Nephron progenitor cell (in vitro differentiated cells): ENCODE data around the gene C2CD4C.
"Not testable (repeated sequence)": the region's sequence is repeated elsewhere in the genome, so short reads cannot be mapped to it uniquely, and the experiment has no call there.

Source experiments
- DNase-seq: peaks from one replicate; pipeline ENCODE4 v3.0.0; 2021
- H3K27ac Mint-ChIP-seq: 2 replicates; pipeline ENCODE4 v1.8.0; 2021; ENCODE audit warnings: mild to moderate bottlenecking, moderate library complexity, mixed read lengths
- H3K27me3 Mint-ChIP-seq: 2 replicates; pipeline ENCODE4 v1.8.0; 2021; ENCODE audit warnings: mild to moderate bottlenecking, low read depth, mixed read lengths; ENCODE audit not compliant: poor library complexity
- H3K36me3 Mint-ChIP-seq: 2 replicates; pipeline ENCODE4 v1.8.0; 2021; ENCODE audit warnings: low read depth, mixed read lengths
- H3K4me1 Mint-ChIP-seq: 2 replicates; pipeline ENCODE4 v1.8.0; 2021; ENCODE audit warnings: mixed read lengths
- H3K4me3 Mint-ChIP-seq: 2 replicates; pipeline ENCODE4 v1.8.0; 2021; ENCODE audit warnings: mild to moderate bottlenecking, moderate library complexity, mixed read lengths
- H3K9me3 Mint-ChIP-seq: 2 replicates; pipeline ENCODE4 v1.8.0; 2021; ENCODE audit warnings: mild to moderate bottlenecking, moderate library complexity, mixed read lengths
- TF ChIP-seq, protein P1 (sequence below): fragments of 200-600 bp; sonication (generic); IDR thresholded peaks from 2 replicates; pipeline ENCODE4 v1.5.0; 2021; ENCODE audit warnings: antibody characterized with exemption

C2CD4C gene

GRCh38 chr19:412356-413355 lies 3.7 kb upstream of the C2CD4C start:
- Mint-ChIP-seq H3K27me3 (peaks cover 11% of the 10 kb centered on the region), H3K27ac (no peak overlapping the region), H3K9me3 (peaks cover 6% of the 10 kb centered on the region), H3K4me3 (no peak overlapping the region), H3K4me1 (peaks cover 19% of the 10 kb centered on the region), H3K36me3 (no peaks in the 10 kb centered on the region)
- peak; percentile 54 for DNase-seq
- TF ChIP-seq, protein P1, sequence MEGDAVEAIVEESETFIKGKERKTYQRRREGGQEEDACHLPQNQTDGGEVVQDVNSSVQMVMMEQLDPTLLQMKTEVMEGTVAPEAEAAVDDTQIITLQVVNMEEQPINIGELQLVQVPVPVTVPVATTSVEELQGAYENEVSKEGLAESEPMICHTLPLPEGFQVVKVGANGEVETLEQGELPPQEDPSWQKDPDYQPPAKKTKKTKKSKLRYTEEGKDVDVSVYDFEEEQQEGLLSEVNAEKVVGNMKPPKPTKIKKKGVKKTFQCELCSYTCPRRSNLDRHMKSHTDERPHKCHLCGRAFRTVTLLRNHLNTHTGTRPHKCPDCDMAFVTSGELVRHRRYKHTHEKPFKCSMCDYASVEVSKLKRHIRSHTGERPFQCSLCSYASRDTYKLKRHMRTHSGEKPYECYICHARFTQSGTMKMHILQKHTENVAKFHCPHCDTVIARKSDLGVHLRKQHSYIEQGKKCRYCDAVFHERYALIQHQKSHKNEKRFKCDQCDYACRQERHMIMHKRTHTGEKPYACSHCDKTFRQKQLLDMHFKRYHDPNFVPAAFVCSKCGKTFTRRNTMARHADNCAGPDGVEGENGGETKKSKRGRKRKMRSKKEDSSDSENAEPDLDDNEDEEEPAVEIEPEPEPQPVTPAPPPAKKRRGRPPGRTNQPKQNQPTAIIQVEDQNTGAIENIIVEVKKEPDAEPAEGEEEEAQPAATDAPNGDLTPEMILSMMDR: no peak

- H3K36me3 Mint-ChIP-seq: no peaks in the 10 kb centered on the region
- peaks cover 20% of the 10 kb centered on the region for H3K4me1 Mint-ChIP-seq
- DNase-seq: peak; percentile 4
- H3K9me3 Mint-ChIP-seq: peaks cover 6% of the 10 kb centered on the region
- H3K27ac Mint-ChIP-seq: no peak overlapping the region
- TF ChIP-seq, protein P1: no peak
- H3K27me3 Mint-ChIP-seq: peaks cover 5% of the 10 kb centered on the region
- H3K4me3 Mint-ChIP-seq: no peak overlapping the region
These were observed 2.9 kb upstream of the C2CD4C start for GRCh38 chr19:411723-412355.

DNA sequence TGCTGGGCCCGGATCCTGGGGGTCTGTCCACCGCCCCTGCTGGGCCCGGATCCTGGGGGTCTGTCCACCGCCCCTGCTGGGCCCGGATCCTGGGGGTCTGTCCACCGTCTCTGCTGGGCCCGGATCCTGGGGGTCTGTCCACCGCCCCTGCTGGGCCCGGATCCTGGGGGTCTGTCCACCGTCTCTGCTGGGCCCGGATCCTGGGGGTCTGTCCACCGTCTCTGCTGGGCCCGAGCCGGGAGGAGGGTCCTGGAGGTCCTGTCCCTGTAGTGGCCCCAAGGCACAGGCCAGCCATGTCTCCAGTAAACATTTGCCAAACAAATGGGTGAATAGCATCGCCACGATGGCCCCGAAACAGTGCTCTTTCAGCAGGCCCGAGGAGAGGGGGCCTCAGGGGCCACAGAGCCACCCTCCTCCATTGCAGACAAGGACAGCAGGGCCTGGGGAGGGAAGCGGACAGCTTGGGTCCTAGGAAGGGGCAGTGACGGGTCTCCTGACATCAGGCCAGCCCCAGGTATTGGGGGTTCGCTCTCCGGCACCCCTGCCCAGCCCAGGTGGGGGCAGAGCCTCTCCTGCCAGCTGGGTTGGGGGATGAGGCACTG lies 2.3 kb upstream of the C2CD4C start:
- H3K27ac Mint-ChIP-seq, H3K4me3 Mint-ChIP-seq, H3K27me3 Mint-ChIP-seq, H3K9me3 Mint-ChIP-seq, H3K36me3 Mint-ChIP-seq: not testable (repeated sequence)
- DNase-seq: peak; percentile 1
- peaks cover 24% of the 10 kb centered on the region for H3K4me1 Mint-ChIP-seq

- Mint-ChIP-seq H3K27ac (no peak overlapping the region), H3K9me3 (peaks cover 6% of the 10 kb centered on the region), H3K27me3 (peaks cover 5% of the 10 kb centered on the region), H3K36me3 (no peaks in the 10 kb centered on the region), H3K4me3 (no peak overlapping the region), H3K4me1 (peaks cover 33% of the 10 kb centered on the region)
- no peak for DNase-seq
- TF ChIP-seq, protein P1: no peak
These were observed 1.4 kb upstream of the C2CD4C start for GRCh38 chr19:410243-410781.

DNA sequence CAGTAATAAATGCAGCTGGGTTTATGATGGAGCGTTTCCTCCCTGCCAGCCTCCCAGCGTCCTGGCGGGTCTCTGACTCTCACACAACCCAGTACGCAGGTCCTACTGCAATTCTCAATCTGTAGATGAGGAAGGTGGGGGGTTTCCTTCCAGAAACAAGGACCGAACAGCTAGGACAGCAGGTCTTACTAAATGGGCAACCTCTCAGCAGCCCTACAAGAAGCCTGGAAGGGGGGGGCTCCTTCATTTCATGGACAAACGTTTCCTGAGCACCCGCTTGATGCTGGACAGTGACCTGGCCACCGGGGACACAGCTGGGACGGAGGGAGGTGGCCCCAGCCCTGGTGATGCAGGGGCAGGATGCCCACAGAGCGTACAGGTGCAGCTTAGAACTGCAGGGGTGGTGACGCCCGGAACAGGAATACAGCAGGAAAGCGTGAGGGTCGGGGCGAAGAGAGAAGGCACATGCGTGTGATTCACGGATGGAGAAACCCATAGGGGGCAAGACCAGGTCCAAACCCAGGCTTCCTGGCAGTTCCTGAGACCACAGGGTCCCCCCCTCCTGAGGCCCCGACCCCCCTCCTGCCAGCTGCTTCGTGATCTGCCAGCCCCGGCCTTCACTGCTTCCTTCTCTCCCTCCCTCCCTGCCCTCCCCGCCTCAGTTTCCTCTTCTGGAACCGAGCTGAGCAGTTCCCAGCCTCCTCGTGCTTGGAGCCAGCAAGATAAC lies 732 bp upstream of the C2CD4C start:
- Mint-ChIP-seq H3K4me1 (peaks cover 37% of the 10 kb centered on the region), H3K4me3 (peak overlapping the region; percentile 90), H3K27me3 (peaks cover 5% of the 10 kb centered on the region), H3K27ac (peak overlapping the region; percentile 85), H3K9me3 (peaks cover 6% of the 10 kb centered on the region), H3K36me3 (no peaks in the 10 kb centered on the region)
- TF ChIP-seq, protein P1: no peak
- DNase-seq: no peak
